ENCODE measurements around the gene BRSK2.

GRCh38 chr11:1377231-1377780 lies 12.4 kb upstream of the BRSK2 start:
- TF ChIP-seq CTCF (IDR thresholded peaks at IDR 0.05) (no peak), POLR2A (IDR thresholded peaks at IDR 0.05) (no peak), POLR2AphosphoS5 (IDR thresholded peaks at IDR 0.05) (no peak), EP300 (IDR thresholded peaks at IDR 0.05) (no peak)

All from gastroesophageal sphincter (tissue), 3 donors.